ENCODE measurements around the gene TIMELESS.

DNA sequence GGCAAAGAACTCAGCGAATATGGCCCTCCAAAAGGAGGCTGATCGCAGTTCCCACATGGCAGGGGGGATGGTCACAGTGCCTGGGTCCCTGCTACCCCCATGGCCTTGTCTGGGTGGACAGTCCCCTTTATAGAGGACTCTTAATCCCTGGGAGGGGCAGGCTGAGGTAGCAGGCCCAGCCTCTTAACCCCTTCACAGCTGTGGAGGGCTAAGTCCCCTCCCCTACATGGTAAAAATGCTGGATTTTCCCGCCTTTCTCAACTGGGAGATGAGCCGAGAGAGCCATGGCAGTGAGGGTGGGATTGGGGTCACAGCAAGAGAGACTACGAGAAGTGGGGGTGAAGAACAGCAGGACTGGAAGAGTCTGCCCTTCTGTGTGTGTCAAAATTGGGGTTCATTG lies 5.3 kb upstream of the TIMELESS start, which contains the start of gene MIP:
- TF ChIP-seq, protein P1, sequence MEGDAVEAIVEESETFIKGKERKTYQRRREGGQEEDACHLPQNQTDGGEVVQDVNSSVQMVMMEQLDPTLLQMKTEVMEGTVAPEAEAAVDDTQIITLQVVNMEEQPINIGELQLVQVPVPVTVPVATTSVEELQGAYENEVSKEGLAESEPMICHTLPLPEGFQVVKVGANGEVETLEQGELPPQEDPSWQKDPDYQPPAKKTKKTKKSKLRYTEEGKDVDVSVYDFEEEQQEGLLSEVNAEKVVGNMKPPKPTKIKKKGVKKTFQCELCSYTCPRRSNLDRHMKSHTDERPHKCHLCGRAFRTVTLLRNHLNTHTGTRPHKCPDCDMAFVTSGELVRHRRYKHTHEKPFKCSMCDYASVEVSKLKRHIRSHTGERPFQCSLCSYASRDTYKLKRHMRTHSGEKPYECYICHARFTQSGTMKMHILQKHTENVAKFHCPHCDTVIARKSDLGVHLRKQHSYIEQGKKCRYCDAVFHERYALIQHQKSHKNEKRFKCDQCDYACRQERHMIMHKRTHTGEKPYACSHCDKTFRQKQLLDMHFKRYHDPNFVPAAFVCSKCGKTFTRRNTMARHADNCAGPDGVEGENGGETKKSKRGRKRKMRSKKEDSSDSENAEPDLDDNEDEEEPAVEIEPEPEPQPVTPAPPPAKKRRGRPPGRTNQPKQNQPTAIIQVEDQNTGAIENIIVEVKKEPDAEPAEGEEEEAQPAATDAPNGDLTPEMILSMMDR (IDR thresholded peaks at IDR 0.05 in 4 of 5, conservative IDR thresholded peaks at IDR 0.05 in 1 of 5), result no peak
- TF ChIP-seq POLR2A (IDR thresholded peaks at IDR 0.05), result no peak

All from gastrocnemius medialis (tissue), 4 donors.